Esophagus squamous epithelium (tissue), 4 donors: ENCODE measurements around the gene RORC.

Experiments
- POLR2A ChIP-seq, 4 donors: fragments of 450-650 bp; IDR thresholded peaks; one replicate each; pipeline ENCODE4 v1.6.1; 2017; ENCODE audit warnings: antibody characterized with exemption in 4 of 4, mild to moderate bottlenecking in 4 of 4, moderate library complexity in 3 of 4
- TF ChIP-seq, protein P1 (sequence below), 6 experiments: fragments of 450-650 bp in 4 of 6; fragments of 200-600 bp in 2 of 6; sonication (generic) in 2 of 6; IDR thresholded peaks; one replicate each; pipeline ENCODE4 v1.5.1; 2016 to 2019; ENCODE audit warnings: antibody characterized with exemption in 6 of 6, mild to moderate bottlenecking in 4 of 6, moderate library complexity in 4 of 6

GRCh38 chr1:151803915-151804314 is 27.7 kb downstream of the RORC start:
- TF ChIP-seq, protein P1, sequence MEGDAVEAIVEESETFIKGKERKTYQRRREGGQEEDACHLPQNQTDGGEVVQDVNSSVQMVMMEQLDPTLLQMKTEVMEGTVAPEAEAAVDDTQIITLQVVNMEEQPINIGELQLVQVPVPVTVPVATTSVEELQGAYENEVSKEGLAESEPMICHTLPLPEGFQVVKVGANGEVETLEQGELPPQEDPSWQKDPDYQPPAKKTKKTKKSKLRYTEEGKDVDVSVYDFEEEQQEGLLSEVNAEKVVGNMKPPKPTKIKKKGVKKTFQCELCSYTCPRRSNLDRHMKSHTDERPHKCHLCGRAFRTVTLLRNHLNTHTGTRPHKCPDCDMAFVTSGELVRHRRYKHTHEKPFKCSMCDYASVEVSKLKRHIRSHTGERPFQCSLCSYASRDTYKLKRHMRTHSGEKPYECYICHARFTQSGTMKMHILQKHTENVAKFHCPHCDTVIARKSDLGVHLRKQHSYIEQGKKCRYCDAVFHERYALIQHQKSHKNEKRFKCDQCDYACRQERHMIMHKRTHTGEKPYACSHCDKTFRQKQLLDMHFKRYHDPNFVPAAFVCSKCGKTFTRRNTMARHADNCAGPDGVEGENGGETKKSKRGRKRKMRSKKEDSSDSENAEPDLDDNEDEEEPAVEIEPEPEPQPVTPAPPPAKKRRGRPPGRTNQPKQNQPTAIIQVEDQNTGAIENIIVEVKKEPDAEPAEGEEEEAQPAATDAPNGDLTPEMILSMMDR (IDR thresholded peaks at IDR 0.05) = no peak
- TF ChIP-seq POLR2A (IDR thresholded peaks at IDR 0.05) = no peak
